Measurements from ENCODE around the gene PLD6.

The PLD6 gene

DNA sequence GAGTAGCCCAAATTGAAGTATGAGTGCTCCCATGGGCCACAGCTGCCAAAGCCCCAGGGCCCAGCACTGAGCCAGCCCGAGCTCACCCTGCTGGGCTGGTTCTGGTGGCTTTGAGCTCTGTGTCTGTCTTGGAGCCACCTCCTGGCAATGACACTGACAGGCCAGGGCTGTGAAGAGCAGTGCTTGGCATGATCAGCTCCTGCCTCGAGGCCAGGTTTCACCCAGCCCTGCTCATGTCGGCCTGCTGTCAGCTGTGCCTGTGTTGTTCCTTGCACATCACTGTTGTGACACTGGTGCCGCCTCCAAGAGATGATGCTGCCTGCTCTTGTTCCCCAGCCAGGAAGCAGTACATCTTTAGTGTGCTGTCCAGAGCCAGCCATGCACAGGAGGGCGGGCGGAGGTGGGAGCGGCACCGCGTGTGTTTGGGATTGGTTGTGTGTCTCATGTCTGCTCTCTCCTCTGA, 26.0 kb downstream of the PLD6 start:
- DNase-seq (ENCODE audit: low read depth), result no peak
- H3K4me3 ChIP-seq (ENCODE audit: low read depth, low read length), result no peak overlapping the region
- TF ChIP-seq, protein P1, sequence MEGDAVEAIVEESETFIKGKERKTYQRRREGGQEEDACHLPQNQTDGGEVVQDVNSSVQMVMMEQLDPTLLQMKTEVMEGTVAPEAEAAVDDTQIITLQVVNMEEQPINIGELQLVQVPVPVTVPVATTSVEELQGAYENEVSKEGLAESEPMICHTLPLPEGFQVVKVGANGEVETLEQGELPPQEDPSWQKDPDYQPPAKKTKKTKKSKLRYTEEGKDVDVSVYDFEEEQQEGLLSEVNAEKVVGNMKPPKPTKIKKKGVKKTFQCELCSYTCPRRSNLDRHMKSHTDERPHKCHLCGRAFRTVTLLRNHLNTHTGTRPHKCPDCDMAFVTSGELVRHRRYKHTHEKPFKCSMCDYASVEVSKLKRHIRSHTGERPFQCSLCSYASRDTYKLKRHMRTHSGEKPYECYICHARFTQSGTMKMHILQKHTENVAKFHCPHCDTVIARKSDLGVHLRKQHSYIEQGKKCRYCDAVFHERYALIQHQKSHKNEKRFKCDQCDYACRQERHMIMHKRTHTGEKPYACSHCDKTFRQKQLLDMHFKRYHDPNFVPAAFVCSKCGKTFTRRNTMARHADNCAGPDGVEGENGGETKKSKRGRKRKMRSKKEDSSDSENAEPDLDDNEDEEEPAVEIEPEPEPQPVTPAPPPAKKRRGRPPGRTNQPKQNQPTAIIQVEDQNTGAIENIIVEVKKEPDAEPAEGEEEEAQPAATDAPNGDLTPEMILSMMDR (IDR thresholded peaks at IDR 0.05; ENCODE audit: low read depth, low read length), result no peak
- TF ChIP-seq MYC (IDR thresholded peaks at IDR 0.05; ENCODE audit: low read depth, low read length) (no peak), MAX (IDR thresholded peaks at IDR 0.05; ENCODE audit: low read depth, low read length) (no peak), POLR2A (IDR thresholded peaks at IDR 0.05; ENCODE audit: extremely low read depth, insufficient read length) (no peak)

DNA sequence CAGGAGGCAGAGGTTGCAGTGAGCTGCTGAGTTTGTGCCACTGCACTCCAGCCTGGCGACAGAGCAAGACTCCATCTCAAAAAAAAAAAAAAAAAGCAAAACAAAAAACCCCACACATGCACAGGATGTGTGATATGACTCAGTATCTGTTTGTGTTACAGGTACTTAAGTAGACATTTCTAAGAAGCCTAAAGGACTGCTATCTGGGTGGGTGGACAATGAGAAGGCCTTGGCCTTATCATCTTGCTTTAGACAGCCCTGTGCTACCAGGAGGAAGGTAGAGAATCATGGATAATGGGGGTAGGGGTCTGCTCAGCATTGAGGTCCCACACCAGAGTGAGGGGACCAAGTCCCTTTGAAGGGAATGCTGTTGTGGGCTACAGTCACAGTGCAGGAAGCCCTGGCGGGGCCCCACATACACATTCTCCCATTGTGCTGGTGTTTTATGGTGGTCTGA, 26.7 kb downstream of the PLD6 start:
- TF ChIP-seq MAX (IDR thresholded peaks at IDR 0.05; ENCODE audit: low read depth, low read length) (no peak), MYC (IDR thresholded peaks at IDR 0.05; ENCODE audit: low read depth, low read length) (no peak), POLR2A (IDR thresholded peaks at IDR 0.05; ENCODE audit: extremely low read depth, insufficient read length) (no peak)
- TF ChIP-seq, protein P1 (IDR thresholded peaks at IDR 0.05; ENCODE audit: low read depth, low read length), result no peak
- no peak overlapping the region for H3K4me3 ChIP-seq (ENCODE audit: low read depth, low read length)
- no peak for DNase-seq (ENCODE audit: low read depth)

- H3K4me3 ChIP-seq (ENCODE audit: low read depth, low read length), result no peak overlapping the region
- TF ChIP-seq POLR2A (IDR thresholded peaks at IDR 0.05; ENCODE audit: extremely low read depth, insufficient read length) (no peak), MYC (IDR thresholded peaks at IDR 0.05; ENCODE audit: low read depth, low read length) (no peak), MAX (IDR thresholded peaks at IDR 0.05; ENCODE audit: low read depth, low read length) (no peak)
- TF ChIP-seq, protein P1 (IDR thresholded peaks at IDR 0.05; ENCODE audit: low read depth, low read length), result no peak
- no peak for DNase-seq (ENCODE audit: low read depth)
Observed at GRCh38 chr17:17177176-17177575, 29.0 kb downstream of the PLD6 start.

GRCh38 chr17:17176341-17176740, 29.8 kb downstream of the PLD6 start:
- H3K4me3 ChIP-seq (ENCODE audit: low read depth, low read length), result no peak overlapping the region
- TF ChIP-seq MYC (IDR thresholded peaks at IDR 0.05; ENCODE audit: low read depth, low read length) (no peak), POLR2A (IDR thresholded peaks at IDR 0.05; ENCODE audit: extremely low read depth, insufficient read length) (no peak), MAX (IDR thresholded peaks at IDR 0.05; ENCODE audit: low read depth, low read length) (no peak)
- TF ChIP-seq, protein P1 (IDR thresholded peaks at IDR 0.05; ENCODE audit: low read depth, low read length), result no peak
- no peak for DNase-seq (ENCODE audit: low read depth)

- TF ChIP-seq MYC (IDR thresholded peaks at IDR 0.05; ENCODE audit: low read depth, low read length), result no peak
- TF ChIP-seq MAX (IDR thresholded peaks at IDR 0.05; ENCODE audit: low read depth, low read length), result no peak
- TF ChIP-seq, protein P1 (IDR thresholded peaks at IDR 0.05; ENCODE audit: low read depth, low read length), result no peak
- no peak for TF ChIP-seq POLR2A (IDR thresholded peaks at IDR 0.05; ENCODE audit: extremely low read depth, insufficient read length)
- H3K4me3 ChIP-seq (ENCODE audit: low read depth, low read length), result no peak overlapping the region
- DNase-seq (ENCODE audit: low read depth), result peak; percentile 65
Observed at GRCh38 chr17:17175917-17176316, 30.2 kb downstream of the PLD6 start.
